CD8-positive, alpha-beta memory T cell (primary cell): ENCODE results near the gene PTGIS. TPM values are rescaled to one million over a fixed set of nuclear protein-coding genes. Genes with fewer than 3 reads are reported as not detected.

ENCODE experiments used
- CTCF ChIA-PET: fragments of 350-600 bp; sonication (Branson Sonifier 250); formaldehyde crosslinking; loops from one replicate; lab custom pipeline; 2021; ENCODE audit warnings: antibody characterized with exemption; lab: Charles Lee
- POLR2A ChIA-PET: fragments of 350-600 bp; sonication (Branson Sonifier 250); formaldehyde crosslinking; loops from one replicate; lab custom pipeline; 2021; ENCODE audit warnings: antibody characterized with exemption; lab: Charles Lee
- DNase-seq, 5 donors: peaks; one replicate each; pipeline versions ENCODE4 v3.0.0 to v3.0.0-alpha.2; 2020 to 2022; ENCODE audit warnings: mixed read lengths in 1 of 5
- H3K27ac ChIP-seq: one replicate; pipeline ENCODE4 v1.7.0; 2013; ENCODE audit warnings: low read depth, mild to moderate bottlenecking, low read length, moderate library complexity
- H3K27me3 ChIP-seq: 2 replicates; pipeline ENCODE4 v1.7.0; 2013; ENCODE audit warnings: low read length, mild to moderate bottlenecking; ENCODE audit not compliant: insufficient read depth, poor library complexity, severe bottlenecking
- H3K36me3 ChIP-seq: 2 replicates; pipeline ENCODE4 v1.7.0; 2013; ENCODE audit warnings: mild to moderate bottlenecking, low read length, moderate library complexity; ENCODE audit not compliant: insufficient read depth
- H3K4me1 ChIP-seq: 2 replicates; pipeline ENCODE4 v1.7.0; 2013; ENCODE audit warnings: mild to moderate bottlenecking, low read length, moderate library complexity; ENCODE audit not compliant: insufficient read depth
- H3K4me3 ChIP-seq: 2 replicates; pipeline ENCODE4 v1.7.0; 2013; ENCODE audit warnings: mild to moderate bottlenecking, low read length
- H3K9me3 ChIP-seq: 2 replicates; pipeline ENCODE4 v1.7.0; 2013; ENCODE audit warnings: mild to moderate bottlenecking, low read length
- H3K27ac Mint-ChIP-seq, 8 donors: one replicate each; pipeline ENCODE4 v1.8.0; 2020 to 2021; ENCODE audit warnings: mixed read lengths in 8 of 8, mild to moderate bottlenecking in 6 of 8, inconsistent platforms in 3 of 8, moderate library complexity in 3 of 8
- H3K27me3 Mint-ChIP-seq, 2 donors: one replicate each; pipeline ENCODE4 v1.8.0; 2020 to 2021; ENCODE audit warnings: mixed read lengths in 2 of 2, mild to moderate bottlenecking in 1 of 2, moderate library complexity in 1 of 2
- H3K36me3 Mint-ChIP-seq, 3 donors: one replicate each; pipeline ENCODE4 v1.8.0; 2020 to 2021; ENCODE audit warnings: mixed read lengths in 3 of 3, inconsistent platforms in 1 of 3, mild to moderate bottlenecking in 1 of 3
- H3K4me1 Mint-ChIP-seq, 3 donors: one replicate each; pipeline ENCODE4 v1.8.0; 2020 to 2021; ENCODE audit warnings: mixed read lengths in 3 of 3, inconsistent platforms in 1 of 3, mild to moderate bottlenecking in 1 of 3
- H3K4me3 Mint-ChIP-seq, 7 donors: one replicate each; pipeline ENCODE4 v1.8.0; 2020 to 2021; ENCODE audit warnings: mixed read lengths in 7 of 7, mild to moderate bottlenecking in 6 of 7, moderate library complexity in 4 of 7, inconsistent platforms in 2 of 7
- H3K9me3 Mint-ChIP-seq, 5 donors: one replicate each; pipeline ENCODE4 v1.8.0; 2020 to 2022; ENCODE audit warnings: mixed read lengths in 5 of 5, mild to moderate bottlenecking in 3 of 5, moderate library complexity in 2 of 5, inconsistent platforms in 1 of 5
- polyA plus RNA-seq: library from polyadenylated mRNA; unstranded; fragments of 300-500 nt; fragmentation: Illumina TruSeq; gene quantifications from one replicate; pipeline ENCODE4 v1.2.3, GENCODE V29; 2021
- total RNA-seq, 2 experiments: library from RNA; stranded (reverse); gene quantifications; one replicate each; pipeline ENCODE4 v1.2.3, GENCODE V29; 2021

PTGIS gene
- total and polyA plus RNA-seq, 3 experiments from 2014 or later, result 0.15 to 7.8 (median 7.6) TPM

DNA sequence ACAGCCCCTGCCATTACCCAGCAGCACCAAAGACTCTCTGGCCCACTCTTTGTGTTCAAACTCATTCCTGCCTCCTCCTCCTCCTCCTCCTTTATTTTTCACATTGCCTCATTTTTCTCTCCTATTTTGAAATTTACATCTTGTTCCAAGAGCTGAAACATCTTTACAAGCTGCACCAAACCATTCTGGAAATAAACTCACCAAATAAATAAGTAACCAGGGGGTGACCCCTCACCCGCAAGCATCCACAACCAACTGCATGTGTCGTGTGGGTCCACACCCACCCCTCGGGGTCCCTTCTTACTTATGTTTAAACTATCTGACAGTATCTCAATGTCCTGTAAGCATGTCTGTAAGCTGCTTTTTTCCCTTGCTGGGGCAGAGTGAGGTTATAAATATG is 86.8 kb downstream of the PTGIS start:
- Histone ChIP-seq H3K36me3 (no peaks in the 10 kb centered on the region), H3K4me3 (no peak overlapping the region), H3K4me1 (peaks cover 9% of the 10 kb centered on the region), H3K27ac (no peak overlapping the region), H3K27me3 (peaks cover 15% of the 10 kb centered on the region), H3K9me3 (no peaks in the 10 kb centered on the region)
- CTCF ChIA-PET, result no interaction called here
- Mint-ChIP-seq H3K27me3 (peaks cover 54 to 78% of the 10 kb centered on the region in 2 donors), H3K36me3 (peaks cover 0 to 6% (median 0%) of the 10 kb centered on the region in 3 donors), H3K27ac (no peak overlapping the region), H3K4me1 (peaks cover 7 to 9% (median 8%) of the 10 kb centered on the region in 3 donors), H3K4me3 (no peak overlapping the region), H3K9me3 (peaks cover 0 to 4% (median 0%) of the 10 kb centered on the region in 5 donors)
- POLR2A ChIA-PET, result no interaction called here
- DNase-seq, result no peak

DNA sequence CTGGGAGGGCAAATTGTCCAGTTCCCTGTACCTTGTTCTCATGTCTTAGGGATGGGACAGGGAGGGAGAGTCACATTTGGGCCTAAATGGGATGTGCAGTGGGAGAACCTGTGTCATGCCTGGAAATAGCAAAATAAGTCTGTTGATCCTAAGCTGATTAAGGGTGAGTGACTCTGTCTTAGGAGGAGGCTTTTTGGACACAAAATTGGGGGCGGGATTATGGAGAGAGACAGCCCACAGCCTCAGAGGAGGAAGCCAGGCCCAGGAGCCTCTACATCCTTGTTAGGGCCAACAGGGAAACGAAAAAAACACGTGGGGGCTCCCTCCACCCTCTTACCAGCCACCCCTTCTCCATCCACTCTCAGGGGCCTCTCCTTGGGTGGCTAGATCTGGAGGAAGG is 87.7 kb downstream of the PTGIS start:
- no peak for DNase-seq
- no peaks in the 10 kb centered on the region for H3K36me3 ChIP-seq

DNA sequence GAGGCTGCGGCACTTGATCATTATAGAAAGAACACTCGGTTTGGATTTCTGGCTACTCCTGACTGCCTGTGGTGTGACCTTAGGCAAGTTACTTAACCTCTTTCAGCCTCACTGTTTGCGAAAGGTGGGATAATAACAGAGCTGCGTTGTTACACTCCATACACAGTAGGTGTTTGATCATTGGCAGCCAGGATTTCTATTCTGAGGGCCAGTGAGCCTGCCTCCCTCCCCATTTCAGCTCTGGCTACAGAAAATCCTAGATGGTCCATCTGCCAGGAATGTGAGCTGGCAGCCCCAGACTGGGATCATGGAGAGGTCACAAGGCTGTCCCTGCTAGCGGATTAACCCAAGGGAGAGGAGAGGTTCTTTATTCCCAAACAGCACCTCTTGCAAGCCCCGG is 88.2 kb downstream of the PTGIS start:
- no peak overlapping the region for H3K27ac Mint-ChIP-seq
- Histone ChIP-seq H3K27me3 (peaks cover 13% of the 10 kb centered on the region), H3K27ac (no peak overlapping the region), H3K4me1 (peaks cover 9% of the 10 kb centered on the region), H3K9me3 (no peaks in the 10 kb centered on the region), H3K4me3 (no peak overlapping the region), H3K36me3 (no peaks in the 10 kb centered on the region)
- ChIA-PET POLR2A (no interaction called here), CTCF (no interaction called here)
- DNase-seq, result no peak
- H3K27me3 Mint-ChIP-seq, result peaks cover 51 to 75% of the 10 kb centered on the region in 2 donors
- H3K4me1 Mint-ChIP-seq, result peaks cover 5 to 9% (median 7%) of the 10 kb centered on the region in 3 donors
- peaks cover 0 to 4% (median 0%) of the 10 kb centered on the region in 5 donors for H3K9me3 Mint-ChIP-seq
- peaks cover 0 to 6% (median 0%) of the 10 kb centered on the region in 3 donors for H3K36me3 Mint-ChIP-seq
- H3K4me3 Mint-ChIP-seq, result no peak overlapping the region

More for the DNA sequence above, 87.7 kb downstream of the PTGIS start:
- peaks cover 0 to 6% (median 0%) of the 10 kb centered on the region in 3 donors for H3K36me3 Mint-ChIP-seq
- H3K9me3 ChIP-seq, result no peaks in the 10 kb centered on the region
- no peak overlapping the region for H3K27ac Mint-ChIP-seq
- no peak overlapping the region for H3K4me3 Mint-ChIP-seq
- peaks cover 56 to 75% of the 10 kb centered on the region in 2 donors for H3K27me3 Mint-ChIP-seq
- ChIA-PET POLR2A (no interaction called here), CTCF (no interaction called here)
- no peak overlapping the region for H3K27ac ChIP-seq
- H3K4me1 ChIP-seq, result peaks cover 9% of the 10 kb centered on the region
- no peak overlapping the region for H3K4me3 ChIP-seq
- peaks cover 13% of the 10 kb centered on the region for H3K27me3 ChIP-seq
- H3K9me3 Mint-ChIP-seq, result peaks cover 0 to 4% (median 0%) of the 10 kb centered on the region in 5 donors
- peaks cover 5 to 9% (median 8%) of the 10 kb centered on the region in 3 donors for H3K4me1 Mint-ChIP-seq

DNA sequence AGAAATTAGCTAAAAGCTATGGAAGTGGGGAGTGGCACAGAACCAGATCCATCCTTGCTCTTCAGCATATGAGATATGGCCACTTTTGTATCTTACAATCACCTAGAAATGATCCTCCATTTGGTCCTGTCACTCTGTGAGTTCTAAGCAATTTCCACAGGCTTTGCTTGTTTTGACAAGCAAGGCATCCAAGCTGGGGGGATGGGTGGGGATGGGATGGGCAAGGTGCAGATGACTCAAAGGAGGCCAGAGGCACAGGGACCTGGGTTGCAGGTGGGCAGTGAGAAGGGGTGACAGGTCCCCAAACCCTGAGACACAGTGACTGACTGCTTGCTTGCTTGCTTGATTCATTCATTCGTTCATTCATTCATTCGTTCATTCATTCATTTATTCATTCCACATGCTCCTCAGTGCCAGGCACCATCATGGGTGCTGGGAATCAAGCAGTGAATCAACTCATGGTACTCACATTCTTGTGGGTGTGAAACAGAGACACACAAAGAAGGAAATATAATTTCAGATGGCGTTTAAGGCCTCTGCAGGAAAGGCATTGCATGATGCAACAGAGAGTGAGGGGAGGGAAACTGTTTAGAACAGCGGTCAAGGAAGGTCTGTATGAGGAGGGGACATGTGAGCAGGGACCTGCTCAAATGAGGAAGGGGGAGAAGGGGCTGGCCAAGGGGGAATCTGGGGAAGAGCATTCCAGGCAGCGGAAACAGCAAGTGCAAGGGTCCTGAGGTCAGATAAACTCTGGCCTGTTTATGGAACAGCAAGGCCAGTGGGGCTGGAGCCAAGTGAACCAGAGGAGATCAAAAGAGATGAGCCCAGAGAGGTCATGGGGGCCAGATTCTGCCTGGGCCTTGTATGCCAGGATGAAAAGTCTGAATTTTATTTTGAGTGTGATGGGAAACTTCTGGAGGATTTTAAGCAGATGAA is 88.9 kb downstream of the PTGIS start:
- Mint-ChIP-seq H3K27me3 (peaks cover 46 to 75% of the 10 kb centered on the region in 2 donors), H3K36me3 (peaks cover 0 to 6% (median 0%) of the 10 kb centered on the region in 3 donors), H3K4me1 (peaks cover 0 to under 1% (median 0%) of the 10 kb centered on the region in 3 donors), H3K4me3 (no peak overlapping the region), H3K27ac (no peak overlapping the region), H3K9me3 (peaks cover 0 to 2% (median 0%) of the 10 kb centered on the region in 5 donors)
- H3K27me3 ChIP-seq, result peaks cover 13% of the 10 kb centered on the region
- peaks cover 9% of the 10 kb centered on the region for H3K4me1 ChIP-seq
- no peaks in the 10 kb centered on the region for H3K9me3 ChIP-seq
- H3K4me3 ChIP-seq, result no peak overlapping the region
- no peak for DNase-seq
- ChIA-PET POLR2A (no interaction called here), CTCF (no interaction called here)
- H3K36me3 ChIP-seq, result no peaks in the 10 kb centered on the region
- no peak overlapping the region for H3K27ac ChIP-seq

DNA sequence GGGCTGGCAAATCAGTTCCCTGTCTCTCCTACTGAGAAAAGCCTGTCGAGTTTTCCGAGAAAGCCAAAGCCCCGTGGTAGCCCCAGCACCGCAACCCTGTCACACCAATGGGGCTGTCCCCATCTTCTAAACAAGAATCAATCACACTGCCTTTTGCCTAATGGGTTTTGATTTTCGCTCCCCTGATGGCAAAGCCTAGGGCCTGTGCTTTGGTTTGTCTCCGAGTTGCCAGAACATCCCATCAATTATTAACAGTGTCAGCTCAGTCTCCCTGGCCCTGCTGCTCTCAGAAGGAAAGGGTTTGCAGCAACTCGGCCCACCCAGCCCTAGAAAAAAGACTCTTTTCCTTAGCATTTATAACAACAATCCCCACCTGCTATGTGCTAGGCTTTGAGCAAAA is 89.7 kb downstream of the PTGIS start:
- ChIA-PET POLR2A (no interaction called here), CTCF (no interaction called here)
- peaks cover 0 to 2% (median 0%) of the 10 kb centered on the region in 5 donors for H3K9me3 Mint-ChIP-seq
- Histone ChIP-seq H3K4me1 (peaks cover 5% of the 10 kb centered on the region), H3K27me3 (peaks cover 13% of the 10 kb centered on the region), H3K4me3 (no peak overlapping the region), H3K27ac (no peak overlapping the region), H3K9me3 (no peaks in the 10 kb centered on the region), H3K36me3 (no peaks in the 10 kb centered on the region)
- peaks cover 0 to 6% (median 0%) of the 10 kb centered on the region in 3 donors for H3K36me3 Mint-ChIP-seq
- no peak overlapping the region for H3K4me3 Mint-ChIP-seq
- peaks cover 46 to 77% of the 10 kb centered on the region in 2 donors for H3K27me3 Mint-ChIP-seq
- no peak overlapping the region for H3K27ac Mint-ChIP-seq
- DNase-seq, result no peak
- H3K4me1 Mint-ChIP-seq, result no peaks in the 10 kb centered on the region

DNA sequence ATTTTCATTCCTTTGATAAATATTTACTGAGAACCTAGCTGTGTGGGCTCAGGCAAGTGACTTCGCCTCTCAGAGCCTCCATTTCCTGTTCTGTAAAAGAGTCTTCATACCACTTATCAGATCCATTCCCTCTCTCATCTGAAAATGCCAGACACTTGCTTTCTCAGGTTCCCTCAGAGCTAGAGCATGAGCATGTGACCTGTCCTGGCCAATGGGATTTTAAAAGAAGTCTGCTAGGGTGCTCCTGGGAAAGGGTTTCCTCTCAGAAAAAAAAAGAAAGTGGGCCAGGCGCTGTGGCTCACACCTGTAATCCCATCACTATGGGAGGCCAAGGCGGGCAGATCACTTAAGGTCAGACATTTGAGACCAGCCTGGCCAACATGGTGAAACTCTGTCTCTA is 90.7 kb downstream of the PTGIS start:
- Histone ChIP-seq H3K27ac (no peak overlapping the region), H3K9me3 (no peaks in the 10 kb centered on the region), H3K4me3 (no peak overlapping the region), H3K4me1 (no peaks in the 10 kb centered on the region), H3K36me3 (no peaks in the 10 kb centered on the region), H3K27me3 (peaks cover 7% of the 10 kb centered on the region)
- CTCF ChIA-PET, result no interaction called here
- H3K4me1 Mint-ChIP-seq, result no peaks in the 10 kb centered on the region
- POLR2A ChIA-PET, result no interaction called here
- no peak for DNase-seq
- no peak overlapping the region for H3K4me3 Mint-ChIP-seq
- H3K36me3 Mint-ChIP-seq, result peaks cover 0 to 6% (median 0%) of the 10 kb centered on the region in 3 donors
- peaks cover 42 to 79% of the 10 kb centered on the region in 2 donors for H3K27me3 Mint-ChIP-seq
- H3K9me3 Mint-ChIP-seq, result peaks cover 0 to 2% (median 0%) of the 10 kb centered on the region in 5 donors
- no peak overlapping the region for H3K27ac Mint-ChIP-seq

DNA sequence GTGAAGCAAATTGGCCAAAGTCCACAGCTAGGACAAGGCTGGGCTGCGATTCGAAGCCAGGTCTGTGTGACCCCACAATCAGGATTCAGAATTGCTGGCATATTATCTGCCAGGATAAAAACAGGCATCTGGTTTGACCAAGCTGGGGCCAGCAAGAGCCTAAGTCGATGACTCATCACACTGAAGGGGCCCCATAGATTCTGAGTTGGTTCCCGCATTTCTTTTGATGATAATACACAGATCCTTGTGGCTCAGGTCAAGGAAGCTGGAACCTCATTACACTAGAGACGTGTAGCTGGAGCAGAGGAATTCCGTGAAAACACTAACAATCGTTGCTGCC is 92.0 kb downstream of the PTGIS start:
- no peaks in the 10 kb centered on the region for H3K4me1 Mint-ChIP-seq
- Histone ChIP-seq H3K36me3 (no peaks in the 10 kb centered on the region), H3K27me3 (peaks cover 11% of the 10 kb centered on the region), H3K9me3 (no peaks in the 10 kb centered on the region), H3K27ac (no peak overlapping the region), H3K4me3 (no peak overlapping the region), H3K4me1 (no peaks in the 10 kb centered on the region)
- H3K4me3 Mint-ChIP-seq, result no peak overlapping the region
- peaks cover 0 to 2% (median 0%) of the 10 kb centered on the region in 5 donors for H3K9me3 Mint-ChIP-seq
- no peak overlapping the region for H3K27ac Mint-ChIP-seq
- DNase-seq, result no peak
- H3K36me3 Mint-ChIP-seq, result peaks cover 0 to 6% (median 0%) of the 10 kb centered on the region in 3 donors
- peaks cover 35 to 75% of the 10 kb centered on the region in 2 donors for H3K27me3 Mint-ChIP-seq
- ChIA-PET CTCF (interaction anchor here (2.0 kb wide), 1 partner anchor 9 kb away, joined by 8 read pairs; no protein-coding TSS in a partner anchor), POLR2A (no interaction called here)
